ENCODE measurements around the gene DENND5B. TPM values are rescaled to one million over a fixed set of nuclear protein-coding genes. Genes with fewer than 3 reads are reported as not detected.

The DENND5B gene
- total and polyA plus RNA-seq, 10 of the 15 experiments (the other 5 are each of a cell fraction or from before 2014, with no cell fraction given) = 0.39 to 32.5 (median 20.6) TPM

DNA sequence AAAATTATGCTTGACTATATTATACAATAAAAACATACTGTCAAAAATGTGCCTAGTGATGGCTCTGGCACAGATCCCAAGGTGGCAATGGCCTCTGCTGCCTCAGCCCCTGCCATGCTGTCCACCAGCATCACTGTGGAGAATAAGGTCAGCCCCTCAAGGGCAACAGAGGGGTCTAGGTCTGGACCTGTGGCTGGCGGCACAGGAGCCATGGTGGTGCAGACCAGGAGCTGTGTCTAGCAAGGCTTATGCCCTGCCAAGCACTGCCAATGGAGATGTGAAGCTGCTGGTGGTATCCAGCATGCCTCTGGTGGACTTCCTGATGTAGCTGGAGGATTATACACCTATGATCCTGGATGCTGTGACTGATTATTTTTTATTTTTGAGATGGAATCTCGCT, 125.9 kb downstream of the DENND5B start:
- intact Hi-C loops (cut with micrococcal nuclease; ENCODE audit: unreplicated experiment) = loop anchor here (5.0 kb wide), 1 partner anchor 58 kb away; no protein-coding TSS in a partner anchor
- ChIA-PET RAD21 (ENCODE audit: unreplicated experiment) (no interaction called here), SMC1A (ENCODE audit: uncharacterized antibody, unreplicated experiment) (no interaction called here), POLR2A (no interaction called here), CTCF (no interaction called here)
- Histone ChIP-seq H4K20me1 (ENCODE audit: control insufficient read depth, insufficient read depth) (no peaks in the 10 kb centered on the region), H3K4me2 (ENCODE audit: control insufficient read depth, insufficient read depth) (no peak overlapping the region), H3K27me3 (replicated peaks in 1 of 2; ENCODE audit: control insufficient read depth in 2 of 2, insufficient read depth in 2 of 2, low read length in 1 of 2) (no peaks in the 10 kb centered on the region), H3K9ac (ENCODE audit: control insufficient read depth, insufficient read depth, low read length) (no peak overlapping the region), H3K36me3 (ENCODE audit: control insufficient read depth in 2 of 2, insufficient read depth in 2 of 2, low read length in 1 of 2) (peaks cover 0 to 6% of the 10 kb centered on the region in 2 experiments; a peak in 1 of 4 replicates), H2AFZ (ENCODE audit: control insufficient read depth, low read depth, low read length) (no peak overlapping the region), H3K79me2 (ENCODE audit: control insufficient read depth, insufficient read depth, low read length) (no peaks in the 10 kb centered on the region), H3K4me3 (no peak overlapping the region), H3K9me3 (replicated peaks; ENCODE audit: control insufficient read depth, insufficient read depth, low read length) (no peaks in the 10 kb centered on the region; the same call in 2 of the 3 replicates), H3K27ac (ENCODE audit: control insufficient read depth, insufficient read depth) (no peak overlapping the region), H3K4me1 (ENCODE audit: control insufficient read depth, insufficient read depth, low read length) (no peaks in the 10 kb centered on the region; the same call in 1 of the 2 replicates)
- ATAC-seq = no peak
- DNase-seq (ENCODE audit: low read depth, low spot score) = no peak
- BruUV-seq (replicated peaks) = no TSS peak
- FAIRE-seq = no peak
- in situ Hi-C loops (cut with MboI) = no loop called here
- WGBS (ENCODE audit: insufficient coverage, insufficient replicate concordance, low lambda C conversion rate, missing lambda C conversion rate) = 93% methylated on average over 2 of the region's 2 CpGs
- TF ChIP-seq E4F1 (IDR thresholded peaks at IDR 0.05; ENCODE audit: borderline replicate concordance, partially characterized antibody) (no peak), SP1 (IDR thresholded peaks at IDR 0.05; ENCODE audit: low read depth, low read length) (no peak), ATF7 (IDR thresholded peaks at IDR 0.05; ENCODE audit: low read depth) (no peak), ZNF622 (IDR thresholded peaks at IDR 0.05) (no peak), RFX5 (IDR thresholded peaks at IDR 0.05; ENCODE audit: low read depth, low read length) (no peak), TARDBP (IDR thresholded peaks at IDR 0.05; ENCODE audit: borderline replicate concordance) (no peak), ZBED1 (IDR thresholded peaks at IDR 0.05; ENCODE audit: borderline replicate concordance) (no peak), TCF3 (IDR thresholded peaks at IDR 0.05; ENCODE audit: borderline replicate concordance, insufficient read depth, low read depth, low read length) (no peak)
- TF ChIP-seq, protein P1, sequence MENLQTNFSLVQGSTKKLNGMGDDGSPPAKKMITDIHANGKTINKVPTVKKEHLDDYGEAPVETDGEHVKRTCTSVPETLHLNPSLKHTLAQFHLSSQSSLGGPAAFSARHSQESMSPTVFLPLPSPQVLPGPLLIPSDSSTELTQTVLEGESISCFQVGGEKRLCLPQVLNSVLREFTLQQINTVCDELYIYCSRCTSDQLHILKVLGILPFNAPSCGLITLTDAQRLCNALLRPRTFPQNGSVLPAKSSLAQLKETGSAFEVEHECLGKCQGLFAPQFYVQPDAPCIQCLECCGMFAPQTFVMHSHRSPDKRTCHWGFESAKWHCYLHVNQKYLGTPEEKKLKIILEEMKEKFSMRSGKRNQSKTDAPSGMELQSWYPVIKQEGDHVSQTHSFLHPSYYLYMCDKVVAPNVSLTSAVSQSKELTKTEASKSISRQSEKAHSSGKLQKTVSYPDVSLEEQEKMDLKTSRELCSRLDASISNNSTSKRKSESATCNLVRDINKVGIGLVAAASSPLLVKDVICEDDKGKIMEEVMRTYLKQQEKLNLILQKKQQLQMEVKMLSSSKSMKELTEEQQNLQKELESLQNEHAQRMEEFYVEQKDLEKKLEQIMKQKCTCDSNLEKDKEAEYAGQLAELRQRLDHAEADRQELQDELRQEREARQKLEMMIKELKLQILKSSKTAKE (IDR thresholded peaks at IDR 0.05; ENCODE audit: low read depth, poor library complexity, severe bottlenecking) = no peak

Measured in GM12878 (cell line).